Keratinocyte (primary cell): ENCODE measurements around the gene FILIP1. TPM values are rescaled to one million over a fixed set of nuclear protein-coding genes. Genes with fewer than 3 reads are reported as not detected.
A peak's percentile ranks its signal among the peaks of the same experiment; 100 is the strongest.

ENCODE experiments used
- DNase-seq: peaks from one replicate; pipeline ENCODE4 v3.0.0-alpha.2; 2011; ENCODE audit warnings: low read depth, missing footprints, low spot score
- FAIRE-seq: peaks from 2 replicates; lab custom pipeline; 2011; peaks lifted over from hg19 to GRCh38; lab: Jason Lieb, UNC
- H2AFZ ChIP-seq: 2 replicates; pipeline ENCODE4 v1.6.0; 2012; ENCODE audit warnings: low read length, control low read depth, inconsistent platforms; ENCODE audit not compliant: control insufficient read depth
- H3K27ac ChIP-seq: 2 replicates; pipeline ENCODE4 v1.5.1; 2011; ENCODE audit warnings: low read length; ENCODE audit not compliant: control insufficient read depth, insufficient read depth
- H3K27me3 ChIP-seq: 3 replicates; pipeline ENCODE4 v1.6.0; 2011; ENCODE audit warnings: low read length; ENCODE audit not compliant: control insufficient read depth, insufficient read depth; ENCODE audit errors: extremely low read depth
- H3K36me3 ChIP-seq, 2 experiments: 2 replicates in 1 of 2; 3 replicates in 1 of 2; pipeline ENCODE4 v1.5.1; 2011; ENCODE audit warnings: low read length in 2 of 2, mild to moderate bottlenecking in 1 of 2; ENCODE audit not compliant: control insufficient read depth in 2 of 2, insufficient read depth in 2 of 2; ENCODE audit errors: extremely low read depth in 1 of 2
- H3K4me1 ChIP-seq: 3 replicates; pipeline ENCODE4 v1.5.1; 2011; ENCODE audit warnings: low read length; ENCODE audit not compliant: control insufficient read depth, insufficient read depth; ENCODE audit errors: extremely low read depth
- H3K4me2 ChIP-seq: 3 replicates; pipeline ENCODE4 v1.6.0; 2011; ENCODE audit warnings: low read depth, low read length; ENCODE audit not compliant: control insufficient read depth, insufficient read depth; ENCODE audit errors: extremely low read depth
- H3K4me3 ChIP-seq, 3 experiments: fragments of 200-600 bp in 1 of 3; sonication (generic) in 1 of 3; 2 replicates in 2 of 3; 3 replicates in 1 of 3; pipeline ENCODE4 v1.5.1; 2011 to 2016; ENCODE audit warnings: low read length in 3 of 3, mild to moderate bottlenecking in 3 of 3, control low read depth in 2 of 3, inconsistent platforms in 1 of 3, low read depth in 1 of 3, mixed read lengths in 1 of 3, mixed run types in 1 of 3, moderate library complexity in 1 of 3; ENCODE audit not compliant: control insufficient read depth in 2 of 3, insufficient read depth in 2 of 3; ENCODE audit errors: extremely low read depth in 1 of 3
- H3K79me2 ChIP-seq: 2 replicates; pipeline ENCODE4 v1.6.0; 2012; ENCODE audit warnings: low read length; ENCODE audit not compliant: control insufficient read depth, insufficient read depth
- H3K9ac ChIP-seq: 3 replicates; pipeline ENCODE4 v1.6.0; 2011; ENCODE audit warnings: low read length; ENCODE audit not compliant: control insufficient read depth, insufficient read depth; ENCODE audit errors: extremely low read depth
- H3K9me1 ChIP-seq: 3 replicates; pipeline ENCODE4 v1.6.0; 2011; ENCODE audit warnings: low read length; ENCODE audit not compliant: control insufficient read depth, insufficient read depth; ENCODE audit errors: extremely low read depth
- H3K9me3 ChIP-seq: 2 replicates; pipeline ENCODE4 v1.5.1; 2012; ENCODE audit warnings: low read depth, low read length; ENCODE audit not compliant: control insufficient read depth
- H4K20me1 ChIP-seq: 3 replicates; pipeline ENCODE4 v1.6.0; 2011; ENCODE audit warnings: low read length; ENCODE audit not compliant: control insufficient read depth, insufficient read depth; ENCODE audit errors: extremely low read depth
- CTCF ChIP-seq, 3 experiments: IDR thresholded peaks in 1 of 3; conservative IDR thresholded peaks in 1 of 3; optimal IDR thresholded peaks in 1 of 3; 2 replicates in 2 of 3; 3 replicates in 1 of 3; pipeline versions ENCODE3 to v1.5.1; 2011; ENCODE audit warnings: low read length in 3 of 3, mild to moderate bottlenecking in 3 of 3, moderate library complexity in 2 of 3, control low read depth in 1 of 3, inconsistent platforms in 1 of 3; ENCODE audit not compliant: insufficient read depth in 2 of 3; ENCODE audit errors: extremely low read depth in 1 of 3
- EZH2 ChIP-seq: IDR thresholded peaks from one replicate; pipeline ENCODE4 v1.6.1; 2012; ENCODE audit warnings: inconsistent platforms, mild to moderate bottlenecking, low read length, moderate library complexity
- dilution Hi-C: fragments of 300-500 bp; cut with MboI; formaldehyde crosslinking; loops from one replicate; pipeline ENCODE4 v1.7.0; 2020; ENCODE audit warnings: low sequenced_read_pairs; ENCODE audit not compliant: extremely low pct_ligation_motif_present
- polyA plus RNA-seq, 5 experiments: library from polyadenylated mRNA; depleted of rRNA in 3 of 5; stranded (reverse) in 3 of 5; stranded (forward) in 1 of 5; unstranded in 1 of 5; fragments of >200 nt; gene quantifications; 1 replicate in 1 of 5; 2 replicates in 3 of 5; 3 replicates in 1 of 5; pipeline versions ENCODE4 v1.2.1 to v1.2.3, GENCODE V29; 2011 to 2012; ENCODE audit warnings: missing spikeins in 2 of 5, low read depth in 1 of 5, low replicate concordance in 1 of 5

Gene FILIP1
- polyA plus RNA-seq, 1 donor (not counting 4 experiments of a cell fraction or from before 2014, with no cell fraction given), result 0.01 TPM

- Histone ChIP-seq H4K20me1 (no peaks in the 10 kb centered on the region), H3K9ac (no peak overlapping the region), H3K36me3 (peaks cover 3 to 13% of the 10 kb centered on the region in 2 experiments), H3K9me3 (peaks cover 7% of the 10 kb centered on the region), H3K4me1 (peaks cover 10% of the 10 kb centered on the region), H3K4me2 (peak overlapping the region; percentile 31), H3K27ac (peak overlapping the region; percentile 54), H3K27me3 (no peaks in the 10 kb centered on the region), H3K9me1 (no peaks in the 10 kb centered on the region), H3K4me3 (no peak overlapping the region), H2AFZ (no peak overlapping the region), H3K79me2 (peaks cover 55% of the 10 kb centered on the region)
- dilution Hi-C loops, result no loop called here
- TF ChIP-seq CTCF (optimal IDR thresholded peaks at IDR 0.05 in 1 of 3, IDR thresholded peaks at IDR 0.05 in 1 of 3, conservative IDR thresholded peaks at IDR 0.05 in 1 of 3; ENCODE audit: extremely low read depth in 1 of 3, insufficient read depth in 2 of 3, low read length in 3 of 3), result no peak
- no peak for TF ChIP-seq EZH2
- DNase-seq (no peak), FAIRE-seq (peak; percentile 78)
Measured at GRCh38 chr6:75268121-75268987, 225.2 kb downstream of the FILIP1 start.

- Histone ChIP-seq H3K36me3 (peaks cover 0 to 4% of the 10 kb centered on the region in 2 experiments), H3K9ac (no peak overlapping the region), H3K9me1 (no peaks in the 10 kb centered on the region), H3K4me2 (no peak overlapping the region), H3K4me1 (peaks cover 10% of the 10 kb centered on the region), H3K27me3 (no peaks in the 10 kb centered on the region), H4K20me1 (no peaks in the 10 kb centered on the region), H3K9me3 (peaks cover 1% of the 10 kb centered on the region), H3K79me2 (peaks cover 46% of the 10 kb centered on the region), H3K4me3 (no peak overlapping the region), H3K27ac (peak overlapping the region; percentile 54), H2AFZ (no peak overlapping the region)
- DNase-seq, result no peak
- dilution Hi-C loops, result no loop called here
- no peak for FAIRE-seq
- TF ChIP-seq CTCF (optimal IDR thresholded peaks at IDR 0.05 in 1 of 3, IDR thresholded peaks at IDR 0.05 in 1 of 3, conservative IDR thresholded peaks at IDR 0.05 in 1 of 3; ENCODE audit: extremely low read depth in 1 of 3, insufficient read depth in 2 of 3, low read length in 3 of 3) (no peak), EZH2 (no peak)
Measured at GRCh38 chr6:75267461-75267860, 226.1 kb downstream of the FILIP1 start.
